ENCODE data around the gene IL1RL2.

Gene IL1RL2

DNA sequence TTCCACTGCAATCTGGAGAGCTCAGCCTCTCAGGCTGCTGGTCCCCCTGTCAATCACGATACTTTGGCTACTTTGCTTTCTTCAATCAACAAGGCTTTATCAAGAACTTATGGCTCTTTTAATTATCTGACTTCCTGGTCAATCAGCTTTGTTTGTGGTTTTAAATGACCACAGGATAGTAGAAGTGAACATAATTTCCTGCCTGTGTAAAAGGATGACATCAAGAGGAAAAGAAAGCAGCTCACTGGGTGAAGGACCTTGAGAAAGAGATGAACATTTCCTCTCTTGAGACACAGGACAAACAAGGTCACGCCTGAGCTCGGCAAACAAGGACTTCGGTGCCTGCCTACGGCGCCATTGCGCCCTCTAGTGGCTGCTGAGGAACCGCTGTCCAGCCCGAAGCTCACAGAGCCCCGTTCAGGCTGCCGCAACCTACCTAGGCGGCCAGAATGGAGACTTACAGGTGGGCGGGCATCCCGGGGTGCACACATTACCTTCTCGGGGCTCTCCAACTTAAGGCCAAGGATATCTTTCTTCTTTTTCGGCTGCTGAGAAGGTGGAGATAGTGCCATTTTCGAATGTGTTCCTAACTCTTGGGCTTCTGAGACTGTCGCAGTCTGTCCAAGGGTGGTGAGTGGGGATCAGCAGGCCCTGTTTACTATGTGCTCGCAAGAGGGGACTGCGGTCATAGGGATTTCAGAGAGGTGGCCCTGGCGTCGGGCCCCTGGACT, 54.0 kb downstream of the IL1RL2 start:
- peak; percentile 92 for DNase-seq

DNA sequence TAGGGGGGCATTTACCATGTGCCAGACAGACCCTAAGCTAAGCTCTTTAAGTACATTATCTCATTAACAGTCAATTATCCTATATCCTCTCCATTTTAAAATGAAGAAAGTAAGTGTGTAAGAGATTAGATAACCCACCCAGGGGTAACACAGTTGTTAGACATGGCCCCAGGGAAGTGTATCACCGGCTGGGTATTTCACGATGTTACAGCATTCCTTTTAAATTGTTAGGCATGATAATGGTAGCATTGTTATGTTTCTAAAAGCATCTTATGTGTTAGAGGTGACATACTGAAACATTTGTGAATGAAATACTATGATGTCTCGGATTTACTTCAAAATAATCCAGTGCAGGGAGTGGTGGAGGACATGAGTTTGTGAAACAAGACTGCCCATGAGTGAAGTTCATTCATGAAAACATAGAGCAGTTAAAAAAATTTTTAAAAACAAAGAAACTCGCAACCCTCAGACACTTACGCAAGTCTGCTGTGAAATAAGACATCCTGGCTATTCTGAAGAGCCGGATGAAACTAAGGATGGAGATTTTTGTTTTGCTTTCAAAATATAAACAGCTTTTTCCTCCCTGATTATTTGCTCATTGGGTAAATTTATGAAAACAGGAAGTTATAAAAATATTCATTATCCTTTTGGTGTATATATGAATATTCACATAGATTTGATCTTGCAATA, 54.9 kb downstream of the IL1RL2 start:
- no peak for DNase-seq

DNA sequence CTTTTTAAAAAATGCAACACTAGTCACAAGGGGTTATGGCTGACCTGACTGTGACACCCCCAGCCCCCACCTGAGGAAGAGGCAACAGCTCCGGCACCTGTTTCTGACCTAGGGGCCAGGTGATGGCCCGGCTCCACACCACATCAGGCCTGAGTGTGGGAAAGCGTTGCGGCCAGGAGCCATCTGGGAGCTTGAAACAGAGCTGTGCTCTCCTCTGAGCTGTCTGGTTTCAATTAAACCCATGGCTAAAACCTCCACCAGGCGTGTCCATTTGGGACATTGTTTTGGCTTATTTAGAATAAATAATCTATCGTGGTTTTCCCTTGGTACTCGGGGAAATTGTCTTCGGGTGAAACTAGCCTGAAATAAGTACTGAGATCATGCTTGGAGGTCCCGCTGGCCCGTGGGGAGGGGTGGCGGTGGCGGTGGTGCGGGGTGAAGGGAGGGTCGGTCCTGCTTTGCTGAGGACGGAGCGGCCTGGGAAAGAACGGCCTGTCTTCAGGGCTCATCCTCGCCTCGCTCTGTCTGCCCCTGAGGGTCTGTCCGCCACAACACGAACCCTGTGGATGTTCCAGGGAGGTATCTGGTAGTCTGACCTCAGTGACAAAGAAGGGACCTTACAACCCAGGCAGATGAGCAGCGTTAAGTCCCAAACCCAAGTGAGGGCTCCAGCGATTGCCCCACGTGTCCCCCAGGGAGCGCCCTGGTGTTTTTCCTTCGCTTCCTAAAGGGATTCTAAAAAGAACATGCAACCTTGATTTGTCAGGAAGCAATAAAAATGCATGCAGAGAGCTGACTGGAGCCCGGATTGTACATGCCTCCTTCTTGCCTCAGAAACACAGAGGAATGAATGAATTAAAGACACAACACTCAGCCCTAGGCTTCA, 58.7 kb downstream of the IL1RL2 start:
- DNase-seq, result no peak

DNA sequence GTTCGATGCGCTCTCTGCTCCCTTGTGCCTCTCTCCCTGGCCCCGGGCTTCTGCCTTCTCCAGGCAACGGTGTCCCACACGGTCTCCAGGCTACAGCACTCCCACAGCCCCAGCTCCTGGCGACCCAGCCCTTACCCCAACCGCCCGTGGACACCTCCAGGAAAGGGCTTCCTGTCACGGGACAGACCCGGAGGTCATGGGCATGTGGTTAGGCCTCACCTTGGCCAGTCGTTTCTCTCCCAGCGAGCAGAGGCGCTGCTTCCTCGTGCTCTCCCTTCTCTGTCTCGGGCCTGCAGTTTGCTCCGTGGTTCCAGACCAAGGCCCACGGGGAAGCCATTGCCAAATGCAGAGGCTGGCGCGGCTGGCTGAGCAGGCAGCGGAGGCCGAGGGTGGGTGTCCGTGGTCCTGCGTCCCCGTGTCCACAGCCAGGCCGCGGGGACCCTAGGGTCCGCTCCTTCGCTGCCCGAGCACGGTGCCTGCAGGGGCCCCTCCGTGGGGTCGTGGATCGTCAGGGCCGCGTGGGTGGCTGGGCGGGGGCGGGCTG, 63.5 kb downstream of the IL1RL2 start:
- no peak for DNase-seq

DNA sequence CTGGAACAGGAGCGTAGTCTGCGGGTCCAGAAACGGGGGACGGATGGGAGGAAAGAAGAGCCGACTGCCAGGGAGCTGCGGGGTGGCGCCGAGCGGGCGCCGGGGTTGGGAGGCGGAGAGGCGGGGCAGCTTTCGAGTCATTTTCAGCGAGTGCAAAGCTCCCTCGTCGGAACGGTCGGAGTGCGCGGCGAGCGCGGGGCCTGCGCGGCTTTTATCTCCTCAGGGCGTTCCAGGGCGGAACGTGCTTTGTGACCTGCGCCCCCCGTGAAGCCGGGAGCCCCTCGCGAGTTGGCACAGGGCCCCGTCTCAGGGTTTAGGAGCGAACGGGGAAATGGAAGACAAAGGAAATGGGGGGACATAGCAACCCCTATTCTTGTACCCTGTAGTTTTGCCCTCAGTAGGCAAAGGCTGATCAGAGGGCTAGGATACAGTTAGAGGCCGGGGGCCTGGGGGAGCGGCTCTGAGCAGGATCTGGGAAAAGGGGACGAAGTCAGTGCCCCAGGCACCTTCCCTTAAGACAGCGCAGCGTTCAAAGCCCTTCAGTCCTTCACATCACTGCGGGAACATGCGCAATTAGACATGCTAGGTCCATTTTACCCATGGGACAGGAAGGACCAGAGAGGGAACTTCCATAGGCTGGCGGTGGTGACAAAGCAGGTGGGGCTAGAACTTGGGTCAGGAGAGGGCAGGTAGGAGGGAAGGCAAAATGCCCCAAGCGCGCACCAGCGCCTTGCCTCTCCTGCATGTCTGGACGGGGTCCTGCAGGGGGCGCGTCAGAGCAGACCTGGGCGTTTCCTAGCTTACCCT, 64.4 kb downstream of the IL1RL2 start:
- DNase-seq, result peak; percentile 80

DNA sequence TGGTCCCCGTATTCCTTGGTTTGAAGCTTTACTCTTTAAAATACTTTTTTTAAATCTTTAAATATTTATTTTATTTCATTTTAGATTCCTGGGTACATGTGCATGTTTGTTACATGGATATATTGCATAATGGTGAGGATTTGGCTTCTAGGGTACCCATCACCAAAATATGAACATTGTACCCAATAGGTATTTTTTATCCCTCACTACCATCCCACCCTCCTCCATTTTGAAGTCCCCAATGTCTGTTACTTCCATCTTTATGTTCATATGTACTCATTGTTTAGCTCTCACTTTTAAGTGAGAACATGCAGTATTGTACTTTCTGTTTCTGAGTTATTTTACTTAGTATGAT, 65.0 kb downstream of the IL1RL2 start:
- DNase-seq, result no peak

DNA sequence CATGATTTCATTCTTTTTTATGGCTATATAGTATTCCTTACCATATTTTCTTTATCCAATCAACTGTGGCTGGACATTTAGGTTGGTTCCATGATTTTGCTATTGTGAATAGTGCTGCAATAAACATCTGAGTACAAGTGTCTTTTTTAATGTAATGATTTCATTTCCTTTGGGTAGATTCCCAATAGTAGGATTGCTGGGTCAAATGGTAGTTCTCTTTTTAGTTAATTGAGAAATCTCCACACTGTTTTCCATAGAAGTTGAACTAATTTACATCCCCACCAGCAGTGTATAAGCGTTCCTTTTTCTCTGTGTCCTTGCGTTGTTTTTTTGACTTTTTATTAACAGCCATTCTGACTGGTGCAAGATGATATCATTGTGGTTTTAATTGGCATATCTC, 65.4 kb downstream of the IL1RL2 start:
- DNase-seq, result no peak

DNA sequence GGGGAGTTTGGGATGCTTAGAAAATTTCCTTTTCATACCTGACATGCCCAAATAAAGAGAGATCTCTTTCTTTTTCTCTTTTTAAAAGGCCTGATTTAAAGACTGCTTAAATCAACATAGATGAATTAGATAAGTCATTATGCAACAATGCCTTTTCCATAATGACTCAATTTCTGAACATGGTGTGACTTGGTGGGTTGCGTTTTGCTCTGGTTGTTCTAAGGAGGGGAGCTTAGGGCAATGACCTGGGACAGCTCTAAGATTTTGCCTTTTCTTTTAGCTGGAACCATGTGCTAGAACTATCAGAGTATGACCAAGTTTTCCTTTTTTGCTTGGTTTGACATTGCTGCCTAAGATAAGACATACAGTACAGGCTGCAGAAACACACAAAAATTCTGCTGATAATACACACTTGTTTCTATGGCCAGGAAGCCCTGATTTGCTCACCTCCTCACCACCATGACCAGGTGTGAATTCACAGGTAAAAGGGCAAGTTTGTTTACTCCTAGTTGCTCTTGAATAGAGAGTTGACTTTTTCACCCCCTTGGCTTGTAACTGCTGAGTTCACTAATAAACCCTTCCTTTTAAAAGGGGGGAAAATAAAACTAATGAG, 66.4 kb downstream of the IL1RL2 start:
- DNase-seq, result peak; percentile 36

DNA sequence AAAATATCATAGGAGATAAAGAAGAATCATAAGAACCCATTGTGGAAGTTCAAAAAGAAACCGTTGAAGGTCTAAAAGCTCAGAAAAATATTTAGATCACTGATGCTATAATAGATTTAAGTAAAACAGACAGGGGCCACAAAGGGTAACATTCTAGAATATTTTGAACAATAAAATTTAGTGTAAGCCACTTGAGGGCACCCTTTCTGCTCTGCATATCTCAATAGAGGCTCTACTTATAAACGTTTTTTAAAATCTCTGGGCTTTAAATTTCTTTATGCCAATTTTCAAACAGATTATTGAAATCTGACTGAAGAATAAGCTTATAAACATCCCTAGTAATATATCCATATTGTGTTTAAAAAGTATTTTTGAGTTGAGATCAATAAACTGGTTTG, 66.9 kb downstream of the IL1RL2 start:
- DNase-seq, result no peak

DNA sequence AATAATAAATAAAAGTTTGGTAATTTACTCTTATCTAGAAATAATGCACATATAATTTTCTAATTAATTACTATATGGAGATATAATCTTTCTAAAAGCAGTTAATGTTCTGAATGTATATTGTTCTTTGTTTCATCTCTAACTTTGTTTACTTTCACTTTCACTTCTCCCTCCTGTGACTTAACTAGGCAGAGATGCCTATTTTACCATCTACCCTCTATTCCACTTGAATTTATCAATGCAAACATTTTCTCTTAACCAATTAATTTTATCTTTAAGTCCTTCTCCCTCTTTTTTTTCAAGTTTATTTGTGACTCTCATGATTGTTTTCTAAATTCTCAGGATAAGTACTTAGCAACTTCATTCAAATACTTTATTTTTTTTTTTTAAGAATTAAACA, 69.5 kb downstream of the IL1RL2 start:
- DNase-seq, result no peak

DNA sequence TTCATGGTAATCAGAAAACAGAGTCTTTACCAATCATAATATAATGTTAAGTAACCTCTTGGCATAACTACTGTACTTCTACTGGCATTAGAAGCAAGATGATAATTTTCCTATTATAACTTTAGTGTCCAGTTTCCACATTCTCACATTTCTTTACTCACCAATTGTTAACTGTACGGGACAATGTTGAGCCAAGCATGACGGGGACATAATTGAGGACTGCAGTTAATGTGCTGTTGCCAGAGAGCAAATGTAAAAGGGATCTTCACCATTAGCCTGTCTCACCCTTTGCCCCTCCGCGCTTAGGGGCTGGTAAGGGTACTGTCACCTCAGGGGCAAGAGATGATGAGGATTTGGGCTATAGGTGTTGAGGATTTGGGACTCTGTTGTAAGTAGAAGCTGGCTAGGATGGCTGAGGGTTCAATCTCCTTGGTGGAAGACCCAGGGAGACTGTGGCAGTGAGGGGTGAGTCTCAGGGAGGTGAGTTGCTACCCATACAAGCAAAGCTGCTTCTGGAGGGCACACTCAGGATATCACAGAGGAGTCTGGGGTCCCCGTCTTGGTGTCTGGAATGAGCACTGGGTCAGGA, 70.1 kb downstream of the IL1RL2 start:
- no peak for DNase-seq

DNA sequence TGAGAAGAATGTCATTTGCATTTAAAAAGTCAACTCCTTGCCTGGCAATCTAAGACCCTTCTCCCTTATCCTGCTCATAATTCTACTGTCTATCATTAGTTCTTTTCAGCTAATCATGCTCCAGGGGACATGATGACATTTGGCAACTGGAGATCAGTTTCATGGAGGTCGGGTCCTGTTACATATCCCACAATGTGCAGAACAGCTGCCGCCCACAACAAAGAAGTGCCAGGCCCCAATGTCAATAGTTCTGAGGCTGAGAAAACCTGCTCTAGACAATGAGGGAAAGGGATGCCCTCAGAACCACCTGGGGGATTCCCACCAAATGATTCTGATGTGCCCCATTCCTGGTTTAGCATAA, 71.2 kb downstream of the IL1RL2 start:
- no peak for DNase-seq

DNA sequence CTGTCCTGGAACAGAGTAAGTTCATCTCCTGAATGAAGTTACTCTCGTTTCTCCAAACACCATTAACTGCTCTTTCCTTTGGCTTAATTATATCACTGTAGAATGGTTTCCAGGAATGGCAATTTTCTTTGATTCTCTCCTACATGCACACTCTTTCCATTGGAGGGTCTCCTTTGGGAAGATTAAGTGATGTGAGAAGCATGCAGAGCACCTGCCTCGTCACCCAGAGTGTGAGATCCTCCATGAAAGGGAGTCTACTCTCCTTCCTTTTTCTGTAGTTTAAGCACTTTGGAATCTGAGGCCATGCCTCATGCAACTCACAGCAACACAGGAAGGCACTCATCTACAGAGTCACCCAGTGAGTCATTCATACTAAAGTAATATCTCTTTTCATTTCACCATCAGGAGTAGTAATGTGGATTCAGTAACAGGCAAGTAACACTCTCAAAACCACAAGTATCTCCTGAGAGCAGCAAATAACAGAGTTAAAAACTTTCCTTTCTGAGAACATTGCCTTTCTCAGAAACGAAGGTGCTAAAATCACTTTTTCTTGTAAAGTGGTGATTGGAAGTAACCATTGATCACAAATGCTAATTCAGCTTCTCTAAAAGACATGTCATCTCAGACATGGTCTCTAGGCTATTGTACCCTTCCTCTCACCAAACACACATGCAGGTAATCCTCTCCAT, 71.7 kb downstream of the IL1RL2 start:
- peak; percentile 46 for DNase-seq

DNA sequence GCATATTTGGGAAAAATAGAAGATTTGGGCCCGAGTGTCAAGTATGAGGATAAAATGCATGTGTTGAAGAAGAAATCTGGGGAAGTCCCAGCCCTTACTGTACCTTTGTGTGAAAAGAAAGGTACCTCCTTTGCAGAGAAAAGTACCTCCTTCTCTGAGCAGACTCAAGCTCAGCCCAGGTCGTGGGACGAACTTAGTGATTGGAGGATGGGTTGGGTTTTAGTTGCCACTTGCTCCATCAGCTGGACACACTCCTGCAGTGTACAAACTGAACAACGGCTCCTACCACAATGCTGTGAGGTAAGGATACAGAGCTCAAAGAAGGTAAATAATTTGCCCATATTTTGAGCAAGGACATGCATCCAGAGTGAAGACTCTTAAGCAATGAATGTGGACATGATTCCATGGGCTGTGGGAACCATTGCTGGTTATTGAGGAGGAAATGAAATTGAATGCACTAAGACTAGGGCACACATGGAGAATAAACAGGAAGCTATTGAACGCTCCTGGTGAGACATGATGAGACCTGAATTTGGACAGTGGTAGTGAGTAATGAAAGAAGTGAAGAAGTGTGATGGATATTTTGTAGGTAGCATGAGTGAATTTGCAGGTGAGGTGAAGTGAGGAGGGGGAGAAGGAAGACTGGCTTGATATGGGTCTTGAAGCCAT, 74.8 kb downstream of the IL1RL2 start:
- DNase-seq, result no peak

DNA sequence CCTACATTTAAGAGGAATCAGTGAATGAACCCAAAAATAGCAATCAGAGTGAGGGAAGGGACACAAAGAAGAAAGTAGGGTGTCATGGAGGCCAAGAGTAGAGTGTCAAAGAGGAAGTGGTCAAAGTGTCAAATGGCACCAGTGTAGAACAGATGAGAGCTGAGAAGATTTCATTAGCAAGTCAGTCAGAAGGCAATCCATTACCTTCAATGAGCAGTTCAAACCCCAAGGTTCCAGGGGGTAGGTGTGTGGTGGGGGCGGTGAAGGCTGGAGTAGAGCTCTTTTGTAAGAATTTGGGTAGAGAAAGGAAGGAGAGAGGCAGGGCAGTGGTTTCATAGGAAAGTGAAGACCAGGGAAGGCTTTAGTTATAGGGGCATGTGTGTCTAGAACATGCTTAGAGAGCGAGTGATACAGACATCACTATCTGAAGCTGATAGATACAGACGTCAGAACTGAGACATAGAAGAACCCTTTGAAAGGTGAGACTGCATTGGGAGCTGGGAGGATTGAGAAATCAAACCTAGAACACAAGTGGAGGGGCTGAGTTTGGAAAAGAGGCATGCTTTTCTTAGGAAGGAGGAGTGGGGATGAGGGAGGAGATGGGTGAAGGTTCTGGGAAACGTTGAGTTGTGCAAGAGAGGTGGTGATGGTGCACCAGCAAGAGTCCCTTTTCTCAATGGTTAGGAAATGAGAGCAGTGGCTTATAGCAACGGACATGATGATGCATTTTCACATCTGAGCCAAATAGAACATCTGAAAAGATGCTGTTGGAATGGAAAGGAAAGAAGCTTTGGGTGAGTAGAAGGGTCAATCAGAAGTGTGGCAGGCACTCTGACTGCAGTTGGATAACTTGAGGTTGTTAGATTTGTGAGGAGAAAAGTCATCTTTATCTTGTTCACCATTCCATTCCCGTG, 75.7 kb downstream of the IL1RL2 start:
- no peak for DNase-seq

DNA sequence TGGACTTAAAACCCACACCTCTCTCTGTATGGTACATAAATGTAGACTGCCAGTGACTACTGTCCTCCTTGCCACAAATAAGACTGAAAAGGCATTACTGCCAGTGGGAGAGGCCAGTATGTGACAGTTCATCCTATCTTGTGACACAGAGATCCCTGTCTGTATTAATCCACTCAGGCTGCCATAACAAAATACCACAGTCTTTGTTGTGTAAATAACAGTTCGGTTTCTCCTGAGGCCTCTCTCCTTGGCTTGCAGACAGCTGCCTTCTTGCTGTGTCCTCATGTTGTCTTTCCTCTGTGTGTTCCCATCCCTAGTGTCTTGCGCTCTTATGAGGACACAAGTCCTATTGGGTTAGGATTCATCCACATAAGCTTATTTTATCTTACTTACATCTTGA, 78.1 kb downstream of the IL1RL2 start:
- no peak for DNase-seq

DNA sequence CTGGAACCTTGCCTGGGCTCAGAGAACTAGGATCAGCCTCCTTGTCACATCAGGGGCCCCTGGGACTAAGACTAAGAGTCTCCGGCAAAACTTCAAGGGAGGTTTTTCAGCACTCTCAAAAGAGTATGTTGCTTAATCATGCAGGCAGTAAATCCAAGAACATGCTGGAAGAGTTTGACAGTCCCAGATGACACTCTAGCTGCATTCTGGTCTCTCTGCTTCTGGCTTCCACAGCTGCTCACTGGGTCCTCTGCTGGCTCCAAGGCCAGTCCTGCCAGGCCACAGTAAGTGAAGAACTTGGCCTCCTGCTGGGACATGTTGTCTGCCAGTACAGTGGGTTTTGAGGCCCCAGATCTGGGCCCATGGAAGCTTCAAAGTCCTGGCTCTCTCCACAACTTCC, 79.4 kb downstream of the IL1RL2 start:
- DNase-seq, result no peak

DNA sequence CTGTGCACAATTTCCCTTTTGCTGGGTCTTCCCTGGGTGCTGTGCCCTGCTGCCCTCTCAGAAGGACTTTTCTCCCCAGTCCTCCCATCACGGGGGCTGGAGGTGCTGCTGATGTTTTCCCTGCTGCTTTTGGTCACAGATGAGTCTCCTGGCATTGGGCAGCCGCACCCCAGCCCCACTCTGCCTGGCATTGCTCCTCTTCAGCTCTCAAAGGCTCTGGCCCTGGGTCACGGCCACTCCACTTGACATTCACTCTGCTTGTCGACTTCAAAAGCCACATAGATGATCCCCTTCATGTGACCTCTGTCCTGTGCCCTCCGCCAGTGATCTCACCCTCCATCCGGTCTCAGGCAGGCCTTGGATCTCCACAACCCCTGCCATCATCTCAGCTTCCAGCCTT, 81.0 kb downstream of the IL1RL2 start:
- no peak for DNase-seq

DNA sequence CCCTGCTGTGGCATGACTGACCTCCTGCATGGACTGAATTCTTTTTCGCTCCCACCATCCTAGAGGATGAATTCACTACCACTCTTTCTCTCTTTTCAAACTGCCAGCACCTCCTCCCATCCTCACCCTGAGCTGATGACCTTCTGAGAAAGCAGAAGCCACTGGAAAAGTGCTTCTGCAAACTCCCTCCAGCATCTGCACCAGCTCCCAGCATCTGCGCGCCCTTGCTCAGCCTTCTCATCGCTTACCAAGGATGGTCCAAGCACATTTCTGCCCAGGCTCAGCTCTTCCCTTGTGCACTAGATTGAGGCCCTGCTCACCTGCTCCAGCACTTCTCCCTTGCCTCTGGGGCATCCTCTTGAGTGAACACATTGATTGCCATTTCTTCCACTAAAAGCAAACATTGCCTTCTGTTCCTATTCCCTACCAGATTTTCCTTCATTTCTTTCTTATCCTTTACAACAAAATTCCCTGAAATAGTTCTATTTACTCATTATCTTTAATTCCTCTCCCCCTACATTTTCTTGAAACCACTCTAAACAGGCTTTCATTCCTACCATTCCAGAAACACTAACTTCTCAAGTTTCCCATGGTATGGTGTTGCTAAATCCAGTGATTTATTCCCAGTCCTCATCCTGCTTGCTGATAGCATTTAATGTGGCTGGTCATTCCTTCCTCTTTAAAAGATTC, 81.8 kb downstream of the IL1RL2 start:
- DNase-seq, result no peak

Measured in stimulated activated CD4-positive, alpha-beta T cell treated with anti-CD3 and anti-CD28 coated beads, Interleukin-15, amount 100 ng/mL, for 24 hours (primary cell).